ENCODE measurements around the gene SPTLC2.

The SPTLC2 gene

GRCh38 chr14:77623201-77623600 lies 6.8 kb upstream of the SPTLC2 start:
- in situ Hi-C loops (cut with MboI; ENCODE audit: low sequenced_read_pairs) = no loop called here

DNA sequence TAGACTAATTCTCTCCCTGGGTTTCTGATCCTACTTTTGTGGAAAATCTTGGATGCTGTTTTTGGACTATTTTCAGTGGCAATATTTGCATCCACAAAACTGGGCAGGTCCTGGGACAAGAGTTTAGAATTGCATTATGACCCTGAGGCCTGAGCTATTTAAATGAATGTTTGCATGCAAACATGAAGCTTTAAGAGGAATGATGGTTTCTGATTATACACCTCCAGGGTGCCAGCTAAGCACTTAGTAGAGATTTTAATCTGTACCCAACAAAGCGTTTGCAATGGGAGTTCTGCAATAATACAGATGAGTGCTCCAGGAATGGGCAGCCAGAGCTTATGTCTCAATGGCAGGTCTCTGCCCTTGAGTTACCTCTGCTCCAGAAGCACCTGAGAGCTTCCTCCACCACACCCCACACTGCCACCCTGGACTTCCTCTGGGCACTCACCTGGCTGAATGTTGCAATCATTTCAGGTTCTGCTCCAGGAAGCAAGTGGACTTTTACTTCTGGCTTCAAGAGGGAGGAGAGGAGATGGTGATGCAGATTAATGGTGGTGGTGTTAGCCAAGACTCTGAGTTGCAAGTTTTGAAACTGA lies 6.0 kb upstream of the SPTLC2 start:
- in situ Hi-C loops (cut with MboI; ENCODE audit: low sequenced_read_pairs) = no loop called here

DNA sequence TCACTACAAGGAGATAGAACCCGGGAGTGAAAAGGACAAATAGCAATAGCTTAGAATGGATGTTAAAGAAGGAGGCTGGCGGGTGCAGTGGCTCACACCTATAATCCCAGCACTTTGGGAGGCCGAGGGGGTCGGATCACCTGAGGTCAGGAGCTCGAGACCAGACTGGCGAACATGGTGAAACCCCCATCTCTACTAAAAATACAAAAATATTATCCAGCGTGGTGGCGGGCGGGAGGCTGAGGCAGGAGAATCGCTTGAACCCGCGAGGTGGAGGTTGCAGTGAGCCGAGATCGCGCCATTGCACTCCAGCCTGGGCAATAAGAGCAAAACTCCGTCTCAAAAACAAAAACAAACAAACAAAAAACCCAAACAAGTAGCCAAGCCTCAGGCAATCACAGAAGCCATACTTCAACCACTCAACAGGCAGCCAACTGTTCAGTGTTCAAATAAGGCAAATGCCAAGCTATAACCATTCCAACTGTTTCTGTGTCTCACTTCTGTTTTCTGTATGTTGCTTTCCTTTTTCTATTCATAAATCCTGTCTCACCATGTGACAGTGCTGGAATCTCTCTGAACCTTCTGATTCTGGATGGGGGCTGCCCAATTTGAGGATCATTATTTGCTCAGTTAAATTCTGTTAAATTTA lies 3.9 kb upstream of the SPTLC2 start:
- in situ Hi-C loops (cut with MboI; ENCODE audit: low sequenced_read_pairs) = no loop called here

- in situ Hi-C loops (cut with MboI; ENCODE audit: low sequenced_read_pairs) = no loop called here
Observed at GRCh38 chr14:77618381-77618970, 2.0 kb upstream of the SPTLC2 start.

GRCh38 chr14:77616133-77616453 lies 344 bp downstream of the SPTLC2 start:
- in situ Hi-C loops (cut with MboI; ENCODE audit: low sequenced_read_pairs) = no loop called here

DNA sequence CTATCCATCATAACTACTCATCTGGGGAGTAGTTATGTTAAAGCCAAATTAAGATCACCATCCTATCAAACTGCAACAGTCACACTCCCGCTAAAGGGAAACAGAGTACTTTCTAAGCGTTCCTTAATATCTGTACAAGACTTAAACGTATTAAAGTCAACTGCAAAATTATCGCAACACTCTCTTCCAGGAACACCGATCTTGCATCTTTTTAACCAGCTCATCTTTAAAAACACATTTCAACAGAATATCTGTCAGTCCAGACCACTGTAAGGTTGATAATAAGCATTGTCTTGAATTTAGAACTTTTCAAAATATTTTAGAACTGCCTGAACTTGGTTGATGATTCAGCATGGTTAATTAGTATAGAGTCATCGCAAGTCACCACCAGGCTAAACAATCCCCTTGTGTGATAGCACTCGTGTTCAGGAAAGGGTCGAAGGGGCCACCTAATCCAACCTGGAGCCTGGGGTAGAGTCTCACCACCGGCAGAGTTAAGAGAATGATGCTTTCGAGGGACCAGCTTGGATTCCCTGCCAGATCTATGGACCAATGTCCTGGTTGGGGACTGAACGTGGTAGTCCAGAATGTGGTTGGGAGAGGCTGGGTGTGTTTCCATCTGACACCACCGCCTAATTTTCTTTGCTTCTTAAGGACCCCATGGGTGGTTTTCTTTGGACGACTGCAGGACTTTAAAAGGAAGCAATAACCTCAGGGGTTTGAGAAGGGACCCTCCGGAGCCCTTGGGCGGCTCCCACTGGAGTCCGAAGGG lies 890 bp downstream of the SPTLC2 start:
- in situ Hi-C loops (cut with MboI; ENCODE audit: low sequenced_read_pairs) = no loop called here

DNA sequence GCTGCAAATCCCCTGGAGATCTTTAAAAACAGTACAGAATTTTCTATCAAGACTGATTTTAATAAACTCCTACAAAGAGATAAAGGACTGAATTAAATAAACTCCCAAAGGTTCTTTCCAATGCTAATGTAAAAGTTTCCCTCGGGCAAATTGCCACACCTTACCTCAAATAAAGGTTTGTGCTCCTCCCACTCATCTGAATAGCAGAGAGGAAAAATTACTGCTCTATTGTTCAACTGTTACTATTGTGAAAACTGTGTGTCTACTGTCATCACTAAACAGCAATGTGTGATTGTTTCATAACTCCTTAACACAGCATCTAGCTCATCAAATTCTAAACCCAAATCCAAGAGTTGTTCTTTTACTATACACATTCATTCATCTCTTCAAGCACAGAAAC lies 3.2 kb downstream of the SPTLC2 start:
- in situ Hi-C loops (cut with MboI; ENCODE audit: low sequenced_read_pairs) = no loop called here

DNA sequence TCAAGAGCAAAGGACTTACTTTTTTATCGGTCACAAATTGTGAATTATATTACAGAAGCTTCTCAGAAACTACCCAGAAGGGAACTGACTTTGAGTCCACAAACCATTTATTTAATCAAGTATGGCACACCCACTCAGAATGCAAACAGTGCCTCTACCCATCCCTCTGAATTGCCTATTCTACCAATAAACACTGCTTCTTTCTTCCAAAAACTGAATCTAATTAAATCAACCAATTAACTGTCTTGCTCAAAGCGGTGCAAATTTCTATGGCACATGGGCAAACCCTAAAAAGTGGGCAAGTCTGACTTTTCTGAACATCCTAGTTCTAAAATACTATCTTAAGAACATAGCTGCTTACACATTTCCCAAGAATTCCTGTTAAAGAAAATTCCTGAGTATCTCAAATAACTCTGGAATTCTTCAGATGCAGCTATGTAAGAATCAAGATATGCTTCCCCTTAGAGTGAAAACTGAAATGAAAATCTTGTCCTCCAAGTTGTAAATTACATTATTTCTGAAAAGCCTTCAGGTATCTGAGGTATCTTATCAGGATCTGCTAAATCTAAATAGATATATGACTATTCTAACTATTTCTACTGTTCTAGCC lies 4.3 kb downstream of the SPTLC2 start:
- in situ Hi-C loops (cut with MboI; ENCODE audit: low sequenced_read_pairs) = no loop called here

GRCh38 chr14:77610553-77610952 lies 5.9 kb downstream of the SPTLC2 start:
- in situ Hi-C loops (cut with MboI; ENCODE audit: low sequenced_read_pairs) = no loop called here

- in situ Hi-C loops (cut with MboI; ENCODE audit: low sequenced_read_pairs) = no loop called here
Observed at GRCh38 chr14:77609922-77610321, 6.5 kb downstream of the SPTLC2 start.

GRCh38 chr14:77607741-77608302 lies 8.6 kb downstream of the SPTLC2 start:
- in situ Hi-C loops (cut with MboI; ENCODE audit: low sequenced_read_pairs) = no loop called here

DNA sequence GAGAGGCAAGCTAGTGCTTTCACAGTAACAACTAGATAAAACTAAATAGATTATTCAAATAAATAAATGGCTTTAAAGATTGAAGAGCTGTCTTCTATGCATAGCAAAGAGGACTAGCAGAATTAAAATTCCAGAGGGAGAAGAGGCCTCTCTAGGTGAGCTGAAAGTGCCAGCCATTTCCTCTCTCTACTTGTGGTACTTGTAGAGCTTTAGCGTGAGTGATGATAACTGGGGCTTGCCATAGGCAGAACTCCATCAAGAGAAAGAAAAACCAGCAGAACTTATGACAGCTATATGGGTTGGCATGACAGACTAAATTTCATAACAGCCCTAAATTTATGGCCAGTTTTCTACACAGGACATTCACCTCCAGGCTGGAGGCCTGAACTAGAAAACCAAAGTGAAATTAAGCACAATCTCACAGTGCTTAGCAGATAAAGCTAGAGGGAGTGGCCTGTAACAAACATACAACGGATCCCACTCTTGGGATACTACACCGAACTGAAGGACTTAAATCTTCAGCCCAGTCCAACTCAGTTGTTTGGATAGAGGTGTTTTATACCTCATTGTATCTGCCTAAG lies 11.0 kb downstream of the SPTLC2 start:
- in situ Hi-C loops (cut with MboI; ENCODE audit: low sequenced_read_pairs) = no loop called here

DNA sequence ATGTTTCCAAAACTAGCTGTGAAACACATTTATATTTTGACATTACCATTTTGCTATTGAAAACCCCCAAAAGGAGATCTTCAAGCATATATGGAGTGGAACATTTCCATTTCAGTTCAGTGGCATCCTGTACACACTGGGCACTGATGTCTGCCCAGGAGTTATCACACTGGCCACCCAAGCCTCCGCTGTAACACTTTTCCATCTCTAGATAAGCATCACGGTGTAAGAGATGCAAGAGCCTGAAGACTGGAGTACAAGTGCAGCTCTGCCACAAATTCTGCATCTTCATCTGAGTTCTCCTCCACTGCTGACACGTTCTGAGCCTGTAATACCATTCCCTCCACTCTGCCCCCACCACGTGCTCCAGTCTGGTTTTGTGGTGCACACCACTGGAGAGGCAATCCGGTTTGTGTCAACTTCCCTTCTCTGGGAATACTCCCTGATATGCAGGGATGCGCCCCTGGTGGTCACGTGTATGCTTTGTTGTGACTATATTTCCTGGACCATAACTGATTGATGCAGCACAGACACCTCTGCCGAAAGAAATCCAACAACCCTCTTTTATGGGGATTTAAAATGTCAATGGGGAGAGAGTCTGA lies 12.7 kb downstream of the SPTLC2 start:
- in situ Hi-C loops (cut with MboI; ENCODE audit: low sequenced_read_pairs) = no loop called here

DNA sequence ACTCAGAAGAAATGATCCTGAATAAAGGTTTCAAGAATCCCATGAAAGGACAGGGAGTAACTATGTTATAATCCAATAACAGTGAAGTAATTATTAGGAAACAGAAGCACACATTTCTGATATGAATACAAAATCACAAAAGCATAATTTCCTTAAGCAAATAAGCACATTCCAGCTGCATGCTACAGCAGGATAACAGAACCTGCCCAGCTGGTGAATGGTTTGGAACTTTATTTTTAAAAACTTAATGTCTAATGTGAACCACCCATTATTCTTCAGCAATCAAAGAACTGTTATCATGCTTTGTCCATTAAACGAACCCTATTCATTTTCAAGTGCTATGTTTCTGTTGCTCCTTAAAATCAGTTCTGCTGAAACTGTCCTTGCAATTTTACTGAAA lies 13.4 kb downstream of the SPTLC2 start:
- in situ Hi-C loops (cut with MboI; ENCODE audit: low sequenced_read_pairs) = no loop called here

GRCh38 chr14:77601846-77602619 lies 14.4 kb downstream of the SPTLC2 start:
- in situ Hi-C loops (cut with MboI; ENCODE audit: low sequenced_read_pairs) = no loop called here

DNA sequence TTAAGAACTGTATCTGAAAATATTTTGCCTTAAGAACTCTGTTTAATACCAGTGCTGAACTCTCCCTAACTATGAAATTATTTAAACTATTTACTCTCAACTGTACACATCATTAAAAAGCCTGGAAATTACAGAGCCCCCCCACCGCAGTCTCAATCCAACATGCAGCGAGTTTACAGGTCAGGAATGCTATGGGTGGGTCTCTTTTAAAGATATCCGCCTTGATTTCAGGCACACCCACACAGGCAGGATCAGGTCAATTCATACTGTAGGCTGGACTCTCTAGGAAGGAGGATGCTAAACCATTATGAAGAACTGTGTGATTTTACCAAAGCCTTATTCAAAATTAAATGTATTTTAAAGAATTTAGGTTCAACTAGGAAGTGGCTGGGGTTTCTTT lies 16.5 kb downstream of the SPTLC2 start:
- in situ Hi-C loops (cut with MboI; ENCODE audit: low sequenced_read_pairs) = no loop called here

- in situ Hi-C loops (cut with MboI; ENCODE audit: low sequenced_read_pairs) = no loop called here
Observed at GRCh38 chr14:77598366-77599070, 17.9 kb downstream of the SPTLC2 start.

GRCh38 chr14:77593501-77593961 lies 22.9 kb downstream of the SPTLC2 start:
- in situ Hi-C loops (cut with MboI; ENCODE audit: low sequenced_read_pairs) = no loop called here
